ENCODE results near the gene OR6K2.
"Not testable (repeated sequence)": the region's sequence is repeated elsewhere in the genome, so short reads cannot be mapped to it uniquely, and the experiment has no call there.

OR6K2 gene

DNA sequence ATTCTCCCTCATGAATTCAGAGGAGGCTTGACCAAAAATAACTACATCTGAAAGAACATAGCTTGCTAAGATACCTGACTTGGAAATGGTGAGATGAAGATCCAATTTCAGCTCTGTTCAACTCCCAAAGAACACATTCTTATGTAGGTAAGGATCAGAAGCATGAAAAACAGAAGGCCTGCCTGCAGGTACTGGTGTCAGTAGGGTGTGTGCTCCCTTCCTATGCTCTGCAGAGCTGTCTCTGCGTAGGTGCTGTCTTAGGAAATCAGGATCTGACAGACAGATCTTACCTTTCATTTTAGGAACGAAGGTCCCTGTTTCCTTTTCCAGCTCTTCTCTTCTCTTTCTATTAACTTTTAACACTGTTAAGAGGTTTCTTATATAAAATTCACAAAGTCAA is 5.6 kb upstream of the OR6K2 start:
- DNase-seq (ENCODE audit: low read depth): no peak
- H3K4me3 ChIP-seq (ENCODE audit: low read depth, low read length): no peak overlapping the region
- TF ChIP-seq, protein P1, sequence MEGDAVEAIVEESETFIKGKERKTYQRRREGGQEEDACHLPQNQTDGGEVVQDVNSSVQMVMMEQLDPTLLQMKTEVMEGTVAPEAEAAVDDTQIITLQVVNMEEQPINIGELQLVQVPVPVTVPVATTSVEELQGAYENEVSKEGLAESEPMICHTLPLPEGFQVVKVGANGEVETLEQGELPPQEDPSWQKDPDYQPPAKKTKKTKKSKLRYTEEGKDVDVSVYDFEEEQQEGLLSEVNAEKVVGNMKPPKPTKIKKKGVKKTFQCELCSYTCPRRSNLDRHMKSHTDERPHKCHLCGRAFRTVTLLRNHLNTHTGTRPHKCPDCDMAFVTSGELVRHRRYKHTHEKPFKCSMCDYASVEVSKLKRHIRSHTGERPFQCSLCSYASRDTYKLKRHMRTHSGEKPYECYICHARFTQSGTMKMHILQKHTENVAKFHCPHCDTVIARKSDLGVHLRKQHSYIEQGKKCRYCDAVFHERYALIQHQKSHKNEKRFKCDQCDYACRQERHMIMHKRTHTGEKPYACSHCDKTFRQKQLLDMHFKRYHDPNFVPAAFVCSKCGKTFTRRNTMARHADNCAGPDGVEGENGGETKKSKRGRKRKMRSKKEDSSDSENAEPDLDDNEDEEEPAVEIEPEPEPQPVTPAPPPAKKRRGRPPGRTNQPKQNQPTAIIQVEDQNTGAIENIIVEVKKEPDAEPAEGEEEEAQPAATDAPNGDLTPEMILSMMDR (conservative IDR thresholded peaks at IDR 0.05; ENCODE audit: low read depth, low read length): no peak

DNA sequence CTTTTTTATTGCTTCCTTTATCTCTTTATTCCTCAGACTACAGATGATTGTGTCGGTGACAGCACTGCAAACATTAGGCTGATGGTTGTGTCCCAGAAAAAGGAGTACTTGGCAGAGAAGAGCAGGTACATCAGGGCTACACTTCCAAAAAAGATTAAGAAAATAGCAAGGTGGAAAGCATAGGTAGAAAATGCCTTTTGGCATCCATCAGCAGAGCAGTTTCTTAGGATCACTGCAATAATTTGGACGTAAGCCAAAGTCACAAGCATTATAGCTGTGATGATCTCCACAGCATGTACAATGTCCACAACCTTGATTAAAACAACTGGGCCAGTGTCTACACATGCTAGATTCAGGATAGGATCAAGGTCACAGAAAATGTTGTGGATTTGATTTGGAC is 5.9 kb downstream of the OR6K2 start:
- DNase-seq (ENCODE audit: low read depth): no peak
- no peak overlapping the region for H3K4me3 ChIP-seq (ENCODE audit: low read depth, low read length)
- TF ChIP-seq, protein P1 (conservative IDR thresholded peaks at IDR 0.05; ENCODE audit: low read depth, low read length): no peak

DNA sequence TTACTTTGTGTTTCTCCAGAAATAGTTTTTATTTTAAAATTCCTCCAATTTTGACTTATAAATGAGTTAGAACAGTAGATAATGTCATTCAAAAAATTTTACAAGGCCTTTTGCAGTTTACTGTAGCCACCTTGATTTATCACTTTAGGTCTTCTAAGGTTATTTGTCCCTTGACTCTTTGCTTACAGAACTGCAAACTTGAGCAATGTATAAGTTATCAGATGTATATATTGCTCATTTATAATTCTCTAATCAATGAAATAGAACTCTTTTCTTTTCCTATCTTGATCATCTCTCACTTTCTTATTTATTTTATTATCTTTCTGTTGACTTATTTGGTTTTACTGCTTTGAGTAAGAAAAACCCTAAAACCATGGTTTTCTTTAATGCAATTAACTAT is 8.1 kb downstream of the OR6K2 start:
- TF ChIP-seq, protein P1 (conservative IDR thresholded peaks at IDR 0.05; ENCODE audit: low read depth, low read length): no peak
- DNase-seq (ENCODE audit: low read depth): no peak
- no peak overlapping the region for H3K4me3 ChIP-seq (ENCODE audit: low read depth, low read length)

DNA sequence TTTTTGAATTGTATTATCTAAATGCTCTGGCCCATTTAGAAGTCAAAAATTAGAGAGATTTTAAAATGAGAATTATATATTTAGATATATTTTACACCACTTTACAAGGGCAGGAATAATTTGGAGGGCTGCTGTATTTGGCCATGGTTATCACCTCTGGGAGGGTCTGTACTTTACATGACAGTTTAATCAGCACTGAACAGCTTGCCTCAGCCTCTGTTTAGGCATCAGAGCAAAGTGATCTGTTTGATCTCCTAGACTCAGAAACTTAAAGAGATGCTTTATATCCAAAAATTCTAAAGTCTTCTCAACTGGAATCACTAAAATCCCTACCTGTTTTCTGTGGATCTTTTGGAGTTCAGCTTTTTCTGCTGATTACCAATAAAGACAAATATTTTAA is 8.5 kb downstream of the OR6K2 start:
- no peak overlapping the region for H3K4me3 ChIP-seq (ENCODE audit: low read depth, low read length)
- TF ChIP-seq, protein P1 (conservative IDR thresholded peaks at IDR 0.05; ENCODE audit: low read depth, low read length): no peak
- DNase-seq (ENCODE audit: low read depth): no peak

DNA sequence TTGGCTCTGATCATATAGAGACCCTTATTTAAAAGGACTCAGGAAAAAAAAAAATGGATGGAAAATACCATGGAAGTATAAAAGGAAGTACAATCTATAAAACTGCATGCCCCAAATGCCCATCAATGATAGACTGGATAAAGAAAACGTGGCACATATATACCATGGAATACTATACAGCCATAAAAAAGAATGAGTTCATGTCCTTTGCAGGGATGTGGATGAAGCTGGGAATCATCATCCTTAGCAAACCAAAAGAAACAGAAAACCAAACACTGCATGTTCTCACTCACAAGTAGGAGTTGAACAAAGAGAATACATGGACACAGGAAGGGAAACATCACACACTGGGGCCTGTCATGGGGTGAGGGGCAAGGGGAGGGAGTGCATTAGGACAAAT is 9.3 kb downstream of the OR6K2 start:
- not testable (repeated sequence) for H3K4me3 ChIP-seq (ENCODE audit: low read depth, low read length); DNase-seq (ENCODE audit: low read depth)

DNA sequence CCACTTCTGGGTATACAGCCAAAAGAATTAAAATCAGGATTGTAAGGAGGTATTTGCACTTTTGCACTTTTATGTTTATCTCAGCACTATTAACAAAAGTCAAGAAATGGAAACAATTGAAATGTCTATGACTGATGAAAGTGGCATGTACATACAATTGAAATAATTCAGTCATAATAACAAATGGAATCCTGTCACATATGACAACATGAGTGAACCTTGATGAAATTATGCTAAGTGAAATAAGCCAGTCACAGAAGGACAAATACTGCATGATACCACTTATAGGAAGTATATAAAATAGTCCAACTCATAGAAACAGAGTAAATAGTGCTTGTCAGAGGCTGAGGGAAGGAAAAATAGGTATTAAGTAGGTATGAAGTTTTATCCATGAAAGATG is 10.6 kb downstream of the OR6K2 start:
- TF ChIP-seq, protein P1 (conservative IDR thresholded peaks at IDR 0.05; ENCODE audit: low read depth, low read length): no peak
- no peak overlapping the region for H3K4me3 ChIP-seq (ENCODE audit: low read depth, low read length)
- DNase-seq (ENCODE audit: low read depth): no peak

DNA sequence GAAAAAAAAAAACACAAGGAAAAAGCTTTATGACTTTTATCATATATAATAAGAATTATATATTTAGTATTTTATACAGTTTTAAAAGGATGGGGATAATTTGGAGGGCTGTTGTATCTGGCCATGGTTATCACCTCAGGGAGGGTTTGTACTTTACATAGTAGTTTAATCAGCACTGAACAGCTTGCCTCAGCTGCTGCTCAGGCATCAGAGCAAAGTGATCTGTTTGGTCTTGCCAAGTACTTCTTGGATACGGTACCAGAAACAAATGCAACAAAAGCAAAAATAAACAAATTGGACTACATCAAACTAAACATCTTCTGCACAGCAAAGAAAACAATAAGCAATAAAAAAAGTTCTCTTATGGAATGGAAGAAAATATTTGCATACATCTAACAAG is 11.3 kb downstream of the OR6K2 start:
- TF ChIP-seq, protein P1 (conservative IDR thresholded peaks at IDR 0.05; ENCODE audit: low read depth, low read length): no peak
- no peak overlapping the region for H3K4me3 ChIP-seq (ENCODE audit: low read depth, low read length)
- no peak for DNase-seq (ENCODE audit: low read depth)

DNA sequence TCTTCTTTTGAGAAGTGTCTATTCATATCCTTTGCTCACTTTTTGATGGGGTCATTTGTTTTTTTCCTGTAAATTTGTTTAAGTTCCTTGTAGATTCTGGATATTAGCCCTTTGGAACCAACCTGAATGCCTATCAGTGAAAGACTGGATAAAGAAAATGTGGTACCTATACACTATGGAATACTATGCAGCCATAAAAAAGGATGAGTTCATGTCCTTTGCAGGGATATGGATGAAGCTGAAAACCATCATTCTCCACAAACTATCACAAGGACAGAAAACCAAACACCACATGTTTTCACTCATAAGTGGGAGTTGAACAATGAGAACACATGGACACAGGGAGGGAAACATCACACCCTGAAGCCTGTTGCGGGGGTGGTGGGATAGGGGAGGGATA is 12.1 kb downstream of the OR6K2 start:
- DNase-seq (ENCODE audit: low read depth); H3K4me3 ChIP-seq (ENCODE audit: low read depth, low read length): not testable (repeated sequence)

Data from choroid plexus epithelial cell (primary cell).